ENCODE data around the gene ATG9B.
A peak's percentile ranks its signal among the peaks of the same experiment; 100 is the strongest.

ATG9B gene

GRCh38 chr7:150968734-150969372, 55.4 kb downstream of the ATG9B start:
- ChIA-PET CTCF (no interaction called here), POLR2A (ENCODE audit: low non-redundant PET) (no interaction called here)
- peak overlapping the region; percentile 11; the same call in 1 of the 2 replicates for H3K27ac ChIP-seq
- no peak for DNase-seq (ENCODE audit: low spot score)
- no peak for TF ChIP-seq CTCF (conservative IDR thresholded peaks at IDR 0.05; ENCODE audit: low read depth)

DNA sequence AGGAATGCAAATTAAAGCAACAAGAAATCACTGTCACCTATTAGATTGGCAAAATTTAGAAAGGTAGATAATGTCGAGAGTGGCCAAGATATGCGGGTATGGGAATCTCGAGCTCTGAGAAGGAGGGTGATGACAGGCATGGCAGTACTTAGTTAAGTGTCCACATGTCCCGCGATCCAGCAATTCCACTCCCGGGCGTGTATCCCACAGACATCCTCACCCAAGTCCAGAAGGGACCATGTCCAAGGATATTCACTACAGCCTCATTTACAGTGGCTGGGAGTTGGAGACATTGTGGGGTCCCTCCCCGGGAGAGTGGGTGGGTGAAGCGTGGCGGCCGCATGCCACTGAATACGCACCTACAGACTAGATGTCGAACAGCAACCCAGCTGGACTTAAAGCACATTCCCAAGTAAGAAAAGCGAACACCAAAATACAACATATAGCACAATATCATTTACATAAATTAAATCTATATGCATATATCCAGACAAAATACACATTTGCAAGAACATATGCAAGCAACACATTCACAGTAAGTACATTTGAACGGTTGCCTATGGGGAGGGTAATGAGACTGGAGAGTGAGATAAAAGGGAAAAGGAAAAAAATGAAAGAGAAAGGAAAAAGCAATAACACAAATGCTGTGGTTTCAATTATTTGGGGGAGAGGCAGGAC, 56.1 kb downstream of the ATG9B start:
- POLR2A ChIA-PET (ENCODE audit: low non-redundant PET) = no interaction called here
- peak overlapping the region; percentile 11; the same call in 1 of the 2 replicates for H3K27ac ChIP-seq
- no peak for TF ChIP-seq CTCF (conservative IDR thresholded peaks at IDR 0.05; ENCODE audit: low read depth)
- no peak for DNase-seq (ENCODE audit: low spot score)
- CTCF ChIA-PET = no interaction called here

- POLR2A ChIA-PET (ENCODE audit: low non-redundant PET) = no interaction called here
- no peak for DNase-seq (ENCODE audit: low spot score)
- H3K27ac ChIP-seq = no peak overlapping the region
- TF ChIP-seq CTCF (conservative IDR thresholded peaks at IDR 0.05; ENCODE audit: low read depth) = no peak
- CTCF ChIA-PET = no interaction called here
These were observed 56.9 kb downstream of the ATG9B start for GRCh38 chr7:150967349-150967748.

GRCh38 chr7:150966002-150966401, 58.3 kb downstream of the ATG9B start:
- ChIA-PET CTCF (no interaction called here), POLR2A (ENCODE audit: low non-redundant PET) (no interaction called here)
- DNase-seq (ENCODE audit: low spot score) = no peak
- no peak overlapping the region for H3K27ac ChIP-seq
- no peak for TF ChIP-seq CTCF (conservative IDR thresholded peaks at IDR 0.05; ENCODE audit: low read depth)

- H3K27ac ChIP-seq = no peak overlapping the region
- CTCF ChIA-PET = interaction anchor here (0.7 to 0.9 kb wide), 2 partner anchors 112 to 424 kb away, joined by 3 read pairs; no protein-coding TSS in a partner anchor
- no peak for TF ChIP-seq CTCF (conservative IDR thresholded peaks at IDR 0.05; ENCODE audit: low read depth)
- POLR2A ChIA-PET (ENCODE audit: low non-redundant PET) = no interaction called here
- no peak for DNase-seq (ENCODE audit: low spot score)
These were observed 58.9 kb downstream of the ATG9B start for GRCh38 chr7:150965273-150965830.
